ENCODE results near the gene XK. TPM values are rescaled to one million over a fixed set of nuclear protein-coding genes. Genes with fewer than 3 reads are reported as not detected.
A peak's percentile ranks its signal among the peaks of the same experiment; 100 is the strongest.

The XK gene
- total RNA-seq, 6 experiments from 2014 or later: 0.56 to 4.5 (median 1.6) TPM

DNA sequence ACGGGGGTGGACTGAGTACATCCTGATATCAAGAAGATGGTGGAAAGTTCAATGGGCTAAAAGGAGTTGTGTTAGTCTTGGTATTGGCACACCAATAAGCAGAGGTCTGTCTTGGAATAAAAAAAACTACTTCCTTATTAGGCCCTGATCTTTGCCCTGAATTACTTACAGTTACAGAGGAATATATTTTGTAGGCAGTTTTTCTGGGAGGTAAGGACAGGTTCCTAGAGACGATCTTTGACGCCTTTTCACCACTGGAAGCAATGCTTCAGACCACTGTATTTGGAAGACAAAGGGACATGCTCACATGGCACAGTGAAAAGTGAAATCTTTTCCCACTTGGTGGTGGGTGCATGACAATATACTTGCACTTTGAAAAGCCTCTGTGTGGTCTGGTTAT is 618 bp upstream of the XK start:
- peak overlapping the region in 1 of 3 donors; percentile 35 for H3K4me3 ChIP-seq
- WGBS (ENCODE audit: insufficient coverage, low coverage, low lambda C conversion rate, missing lambda C conversion rate): 61% methylated on average over 3 of the region's 3 CpGs
- H3K27ac ChIP-seq: no peak overlapping the region
- intact Hi-C loops (cut with DNase I): no loop called here
- no peaks in the 10 kb centered on the region for H3K4me1 ChIP-seq
- H3K36me3 ChIP-seq: no peaks in the 10 kb centered on the region
- DNase-seq (no peak), ATAC-seq (no peak)
- no peaks in the 10 kb centered on the region for H3K27me3 ChIP-seq
- TF ChIP-seq POLR2A (IDR thresholded peaks at IDR 0.05): no peak
- TF ChIP-seq, protein P1, sequence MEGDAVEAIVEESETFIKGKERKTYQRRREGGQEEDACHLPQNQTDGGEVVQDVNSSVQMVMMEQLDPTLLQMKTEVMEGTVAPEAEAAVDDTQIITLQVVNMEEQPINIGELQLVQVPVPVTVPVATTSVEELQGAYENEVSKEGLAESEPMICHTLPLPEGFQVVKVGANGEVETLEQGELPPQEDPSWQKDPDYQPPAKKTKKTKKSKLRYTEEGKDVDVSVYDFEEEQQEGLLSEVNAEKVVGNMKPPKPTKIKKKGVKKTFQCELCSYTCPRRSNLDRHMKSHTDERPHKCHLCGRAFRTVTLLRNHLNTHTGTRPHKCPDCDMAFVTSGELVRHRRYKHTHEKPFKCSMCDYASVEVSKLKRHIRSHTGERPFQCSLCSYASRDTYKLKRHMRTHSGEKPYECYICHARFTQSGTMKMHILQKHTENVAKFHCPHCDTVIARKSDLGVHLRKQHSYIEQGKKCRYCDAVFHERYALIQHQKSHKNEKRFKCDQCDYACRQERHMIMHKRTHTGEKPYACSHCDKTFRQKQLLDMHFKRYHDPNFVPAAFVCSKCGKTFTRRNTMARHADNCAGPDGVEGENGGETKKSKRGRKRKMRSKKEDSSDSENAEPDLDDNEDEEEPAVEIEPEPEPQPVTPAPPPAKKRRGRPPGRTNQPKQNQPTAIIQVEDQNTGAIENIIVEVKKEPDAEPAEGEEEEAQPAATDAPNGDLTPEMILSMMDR (IDR thresholded peaks at IDR 0.05): no peak
- H3K9me3 ChIP-seq: no peaks in the 10 kb centered on the region

DNA sequence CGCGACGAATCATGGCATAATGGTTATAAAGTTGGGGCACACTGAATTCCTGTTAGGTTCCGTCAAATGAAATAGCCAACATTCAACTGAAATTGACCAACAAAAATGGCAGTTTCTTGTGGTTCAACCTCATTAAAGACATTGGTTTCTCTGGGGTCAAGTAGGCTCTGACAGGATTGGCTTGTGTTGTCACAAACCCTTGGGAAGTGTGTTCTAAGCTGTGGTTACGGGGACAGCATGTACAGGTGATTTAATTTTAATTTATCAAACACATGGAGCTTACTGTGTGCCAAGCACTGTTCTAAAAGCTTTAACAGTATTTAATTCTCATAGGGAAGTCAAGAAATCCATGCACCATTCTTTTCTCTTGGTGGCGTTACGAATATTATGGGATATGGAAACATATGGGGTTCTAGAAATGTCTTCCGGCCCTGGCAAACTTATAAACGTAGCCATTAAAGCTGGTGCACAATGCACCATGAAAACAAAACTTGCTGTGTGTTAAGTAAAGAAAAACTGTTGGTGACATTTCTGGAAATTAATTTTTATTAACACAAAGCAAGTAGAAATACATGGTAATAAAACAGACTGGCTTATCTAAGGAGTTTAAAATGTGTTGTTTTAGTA is 891 bp downstream of the XK start:
- Histone ChIP-seq H3K27me3 (no peaks in the 10 kb centered on the region), H3K36me3 (no peaks in the 10 kb centered on the region), H3K27ac (no peak overlapping the region), H3K4me1 (no peaks in the 10 kb centered on the region), H3K4me3 (peak overlapping the region in 2 of 3 donors; percentile 35 to 60), H3K9me3 (no peaks in the 10 kb centered on the region)
- DNase-seq (no peak), ATAC-seq (no peak)
- WGBS (ENCODE audit: insufficient coverage, low coverage, low lambda C conversion rate, missing lambda C conversion rate): 81% methylated on average over 9 of the region's 9 CpGs
- TF ChIP-seq POLR2A (IDR thresholded peaks at IDR 0.05): no peak
- TF ChIP-seq, protein P1 (IDR thresholded peaks at IDR 0.05): no peak
- intact Hi-C loops (cut with DNase I): no loop called here

DNA sequence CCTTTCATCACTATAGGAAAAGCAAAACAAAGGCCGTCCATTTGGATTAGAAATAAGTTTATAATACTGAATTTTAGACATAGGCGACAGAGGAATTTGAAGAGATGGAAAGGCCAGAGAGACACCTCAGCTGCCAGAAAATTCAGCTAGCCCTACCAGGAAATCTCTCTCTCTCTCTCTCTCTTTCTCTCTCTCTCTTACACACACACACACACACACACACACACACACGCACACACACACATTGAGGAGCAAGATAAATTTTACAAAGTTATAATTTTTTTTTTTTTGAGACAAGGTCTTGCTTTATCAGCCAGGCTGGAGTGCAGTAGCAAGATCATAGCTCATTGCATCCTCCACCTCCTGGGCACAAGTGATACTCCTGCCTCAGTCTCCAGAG is 1.4 kb downstream of the XK start:
- Histone ChIP-seq H3K4me3 (no peak overlapping the region), H3K27ac (no peak overlapping the region), H3K4me1 (no peaks in the 10 kb centered on the region), H3K36me3 (no peaks in the 10 kb centered on the region), H3K9me3 (no peaks in the 10 kb centered on the region), H3K27me3 (peaks cover 0 to under 1% of the 10 kb centered on the region in 2 donors)
- TF ChIP-seq, protein P1 (IDR thresholded peaks at IDR 0.05): no peak
- ATAC-seq: no peak
- DNase-seq: no peak
- intact Hi-C loops (cut with DNase I): no loop called here
- WGBS (ENCODE audit: insufficient coverage, low coverage, low lambda C conversion rate, missing lambda C conversion rate): 69% methylated on average over 3 of the region's 3 CpGs

DNA sequence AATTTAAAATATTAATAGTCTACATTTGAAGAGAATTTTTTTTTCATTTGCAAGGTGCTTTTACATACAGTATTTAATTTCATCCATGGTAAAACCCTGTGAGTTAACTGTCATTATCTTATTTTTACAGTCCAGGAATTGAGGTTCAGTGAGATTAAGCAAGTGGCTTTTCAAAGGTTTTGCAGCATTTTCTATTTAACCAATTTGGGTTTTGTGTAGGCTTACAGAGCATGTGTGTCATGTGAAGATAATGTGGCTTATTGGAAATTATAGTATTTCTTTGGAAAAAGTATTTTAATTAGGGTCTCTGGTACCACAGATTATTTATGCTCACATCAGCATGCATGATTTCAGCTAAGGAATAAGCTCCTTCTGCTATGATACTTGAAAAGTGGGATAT is 4.5 kb downstream of the XK start:
- no peak overlapping the region for H3K4me3 ChIP-seq
- DNase-seq (no peak), ATAC-seq (no peak)
- intact Hi-C loops (cut with DNase I): no loop called here
- H3K36me3 ChIP-seq: no peaks in the 10 kb centered on the region
- H3K4me1 ChIP-seq: no peaks in the 10 kb centered on the region
- H3K27ac ChIP-seq: no peak overlapping the region
- H3K9me3 ChIP-seq: no peaks in the 10 kb centered on the region
- TF ChIP-seq POLR2A (IDR thresholded peaks at IDR 0.05): no peak
- TF ChIP-seq, protein P1 (IDR thresholded peaks at IDR 0.05): no peak
- peaks cover 0 to 5% of the 10 kb centered on the region in 2 donors for H3K27me3 ChIP-seq

DNA sequence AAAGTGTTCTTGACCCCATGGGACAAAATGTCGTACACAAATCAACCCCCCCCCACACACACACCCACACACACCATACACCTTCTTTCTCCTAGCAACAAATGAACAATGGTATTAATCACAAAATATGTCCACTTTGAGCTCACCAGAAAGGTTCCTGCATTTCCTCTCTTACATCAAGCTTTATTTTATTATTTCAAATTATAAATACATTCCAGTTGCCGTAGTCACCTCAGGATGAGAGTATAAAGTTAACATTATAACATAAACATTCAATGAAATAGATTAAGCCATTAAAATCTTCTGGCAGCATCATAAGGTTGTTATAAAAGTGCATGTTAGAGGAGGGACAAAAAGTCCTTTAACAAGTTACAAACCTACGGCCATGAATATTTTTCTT is 7.3 kb downstream of the XK start:
- no peak overlapping the region for H3K27ac ChIP-seq
- 69% methylated on average over 3 of the region's 3 CpGs for WGBS (ENCODE audit: insufficient coverage, low coverage, low lambda C conversion rate, missing lambda C conversion rate)
- intact Hi-C loops (cut with DNase I): no loop called here
- no peaks in the 10 kb centered on the region for H3K36me3 ChIP-seq
- DNase-seq (no peak), ATAC-seq (no peak)
- H3K4me1 ChIP-seq: no peaks in the 10 kb centered on the region
- no peaks in the 10 kb centered on the region for H3K9me3 ChIP-seq
- TF ChIP-seq, protein P1 (IDR thresholded peaks at IDR 0.05): no peak
- no peak for TF ChIP-seq POLR2A (IDR thresholded peaks at IDR 0.05)
- peaks cover 0 to 5% of the 10 kb centered on the region in 2 donors for H3K27me3 ChIP-seq
- H3K4me3 ChIP-seq: no peak overlapping the region

Measured in right lobe of liver (tissue), 6 donors.